CD14-positive monocyte (primary cell): ENCODE measurements around the gene ITPKB. TPM values are rescaled to one million over a fixed set of nuclear protein-coding genes. Genes with fewer than 3 reads are reported as not detected.
A peak's percentile ranks its signal among the peaks of the same experiment; 100 is the strongest.

Experiments used
- DNase-seq, 3 donors: peaks; one replicate each; pipeline ENCODE4 v3.0.0-alpha.2; 2011 to 2022
- H2AFZ ChIP-seq: 2 replicates; pipeline ENCODE4 v1.6.0; 2012; ENCODE audit warnings: mild to moderate bottlenecking, low read depth, low read length, inconsistent platforms; ENCODE audit not compliant: insufficient read depth, poor library complexity, severe bottlenecking
- H3K27ac ChIP-seq, 2 donors: 1 replicate in 1 of 2; 2 replicates in 1 of 2; pipeline ENCODE4 v1.5.1; 2012 to 2013; ENCODE audit warnings: low read length in 2 of 2, control low read depth in 1 of 2, inconsistent platforms in 1 of 2, low read depth in 1 of 2, mild to moderate bottlenecking in 1 of 2
- H3K27me3 ChIP-seq, 2 donors: one replicate each; pipeline versions ENCODE4 v1.6.0 to v1.6.1; 2011 to 2013; ENCODE audit warnings: low read length in 2 of 2; ENCODE audit not compliant: control insufficient read depth in 2 of 2, insufficient read depth in 2 of 2
- H3K36me3 ChIP-seq, 2 donors: replicated peaks in 1 of 2; 1 replicate in 1 of 2; 2 replicates in 1 of 2; pipeline versions ENCODE4 v1.5.1 to v1.6.1; 2012 to 2013; ENCODE audit warnings: low read length in 2 of 2, control low read depth in 1 of 2, inconsistent platforms in 1 of 2, mild to moderate bottlenecking in 1 of 2; ENCODE audit not compliant: insufficient read depth in 2 of 2, control insufficient read depth in 1 of 2
- H3K4me1 ChIP-seq, 2 donors: 1 replicate in 1 of 2; 2 replicates in 1 of 2; pipeline versions ENCODE4 v1.5.1 to v1.6.1; 2012 to 2013; ENCODE audit warnings: low read length in 2 of 2, control low read depth in 1 of 2, inconsistent platforms in 1 of 2, mild to moderate bottlenecking in 1 of 2, moderate library complexity in 1 of 2; ENCODE audit not compliant: insufficient read depth in 2 of 2, control insufficient read depth in 1 of 2
- H3K4me2 ChIP-seq: replicated peaks from 2 replicates; pipeline ENCODE3; 2012; ENCODE audit warnings: low read length, moderate library complexity, mild to moderate bottlenecking; ENCODE audit not compliant: poor library complexity, severe bottlenecking; ENCODE audit errors: extremely low read depth
- H3K4me3 ChIP-seq, 3 experiments: fragments of 200-600 bp in 1 of 3; sonication (generic) in 1 of 3; replicated peaks in 1 of 3; 1 replicate in 2 of 3; 2 replicates in 1 of 3; pipeline ENCODE4 v1.5.1; 2011 to 2013; ENCODE audit warnings: low read length in 3 of 3, mild to moderate bottlenecking in 3 of 3, control low read depth in 2 of 3, low read depth in 2 of 3, inconsistent platforms in 1 of 3, moderate library complexity in 1 of 3
- H3K79me2 ChIP-seq: 2 replicates; pipeline ENCODE4 v1.6.0; 2012; ENCODE audit warnings: mild to moderate bottlenecking, control low read depth, inconsistent platforms, low read length, moderate library complexity; ENCODE audit not compliant: insufficient read depth
- H3K9ac ChIP-seq: 2 replicates; pipeline ENCODE4 v1.6.0; 2017; ENCODE audit warnings: low read length, mild to moderate bottlenecking; ENCODE audit not compliant: insufficient read depth, poor library complexity, severe bottlenecking
- H3K9me3 ChIP-seq, 2 donors: replicated peaks in 1 of 2; 1 replicate in 1 of 2; 2 replicates in 1 of 2; pipeline versions ENCODE4 v1.5.1 to v1.6.1; 2012 to 2013; ENCODE audit warnings: low read length in 2 of 2, control low read depth in 1 of 2; ENCODE audit not compliant: control insufficient read depth in 1 of 2, insufficient read depth in 1 of 2
- H4K20me1 ChIP-seq: 2 replicates; pipeline ENCODE4 v1.6.0; 2012; ENCODE audit warnings: mild to moderate bottlenecking, low read length, control low read depth, moderate library complexity; ENCODE audit not compliant: insufficient read depth
- H3K27ac Mint-ChIP-seq, 7 donors: one replicate each; pipeline ENCODE4 v1.8.0; 2020; ENCODE audit warnings: mild to moderate bottlenecking in 7 of 7, mixed read lengths in 7 of 7, moderate library complexity in 6 of 7, inconsistent platforms in 2 of 7
- H3K27me3 Mint-ChIP-seq, 3 donors: one replicate each; pipeline ENCODE4 v1.8.0; 2021 to 2022; ENCODE audit warnings: low read depth in 3 of 3, mild to moderate bottlenecking in 3 of 3, mixed read lengths in 3 of 3, moderate library complexity in 3 of 3, inconsistent platforms in 1 of 3
- H3K36me3 Mint-ChIP-seq, 2 donors: one replicate each; pipeline ENCODE4 v1.8.0; 2020; ENCODE audit warnings: mixed read lengths in 2 of 2, inconsistent platforms in 1 of 2, mild to moderate bottlenecking in 1 of 2
- H3K4me1 Mint-ChIP-seq: one replicate; pipeline ENCODE4 v1.8.0; 2020; ENCODE audit warnings: mild to moderate bottlenecking, mixed read lengths
- H3K4me3 Mint-ChIP-seq, 2 donors: one replicate each; pipeline ENCODE4 v1.8.0; 2020; ENCODE audit warnings: mild to moderate bottlenecking in 2 of 2, mixed read lengths in 2 of 2, moderate library complexity in 1 of 2
- H3K9me3 Mint-ChIP-seq, 7 donors: one replicate each; pipeline ENCODE4 v1.8.0; 2020 to 2022; ENCODE audit warnings: mixed read lengths in 7 of 7, mild to moderate bottlenecking in 6 of 7, moderate library complexity in 6 of 7, inconsistent platforms in 2 of 7
- WGBS: methylation state at CpG from one replicate; pipeline ENCODE4 v1.1.5; 2013; ENCODE audit warnings: missing lambda C conversion rate; ENCODE audit not compliant: insufficient coverage; 5-methylcytosine and 5-hydroxymethylcytosine counted together
- intact Hi-C, 2 donors: fragments of 100-400 bp; cut with micrococcal nuclease; formaldehyde crosslinking; loops; one replicate each; pipeline versions ENCODE4 v1.15.0 to v1.15.1; 2023
- polyA plus RNA-seq, 3 donors: library from polyadenylated mRNA; depleted of rRNA in 1 of 3; unstranded in 2 of 3; stranded (reverse) in 1 of 3; fragments of 300-500 nt in 2 of 3; fragments of >200 nt in 1 of 3; fragmentation: Illumina TruSeq in 2 of 3; gene quantifications; 1 replicate in 2 of 3; 2 replicates in 1 of 3; pipeline ENCODE4 v1.2.3, GENCODE V29; 2012 to 2021
- TF ChIP-seq, protein P1 (sequence below): fragments of 200-600 bp; IDR thresholded peaks from one replicate; pipeline ENCODE4 v1.8.0; 2022; ENCODE audit warnings: antibody characterized with exemption, mild to moderate bottlenecking

ITPKB gene
- polyA plus RNA-seq, 3 donors: 7.3 to 14.4 (median 10.2) TPM

GRCh38 chr1:226607821-226608220 lies 131.3 kb downstream of the ITPKB start:
- Histone ChIP-seq H3K4me1 (no peaks in the 10 kb centered on the region), H3K9me3 (no peaks in the 10 kb centered on the region)
- intact Hi-C loops: no loop called here

DNA sequence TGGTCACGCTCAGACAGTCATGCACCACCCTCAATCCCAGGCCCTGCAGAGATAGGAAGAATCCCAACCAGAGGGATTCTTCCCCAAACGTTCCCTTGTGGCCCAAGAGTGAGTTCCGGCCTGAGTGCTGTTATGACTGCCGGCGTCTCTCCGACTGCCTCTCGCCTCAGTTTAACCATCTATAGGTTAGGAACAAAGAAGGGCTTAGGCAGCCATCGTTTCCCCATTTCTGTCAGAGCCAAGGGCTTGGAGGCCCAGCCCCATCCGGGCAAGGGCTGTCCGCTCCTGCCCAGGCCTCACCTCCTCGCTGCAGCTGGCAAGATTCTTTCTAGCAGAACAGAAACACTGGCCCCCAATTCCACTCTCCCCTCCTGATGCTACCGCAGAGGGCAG lies 131.8 kb downstream of the ITPKB start:
- Histone ChIP-seq H4K20me1 (no peaks in the 10 kb centered on the region), H3K4me2 (no peak overlapping the region), H3K79me2 (no peaks in the 10 kb centered on the region), H3K9ac (no peak overlapping the region), H2AFZ (no peak overlapping the region), H3K27me3 (peaks cover 0 to 2% of the 10 kb centered on the region in 2 donors), H3K4me3 (no peak overlapping the region), H3K36me3 (no peaks in the 10 kb centered on the region), H3K4me1 (no peaks in the 10 kb centered on the region), H3K9me3 (no peaks in the 10 kb centered on the region), H3K27ac (no peak overlapping the region)
- no peak overlapping the region for H3K4me3 Mint-ChIP-seq
- H3K9me3 Mint-ChIP-seq: no peaks in the 10 kb centered on the region
- intact Hi-C loops: no loop called here
- no peaks in the 10 kb centered on the region for H3K36me3 Mint-ChIP-seq
- TF ChIP-seq, protein P1, sequence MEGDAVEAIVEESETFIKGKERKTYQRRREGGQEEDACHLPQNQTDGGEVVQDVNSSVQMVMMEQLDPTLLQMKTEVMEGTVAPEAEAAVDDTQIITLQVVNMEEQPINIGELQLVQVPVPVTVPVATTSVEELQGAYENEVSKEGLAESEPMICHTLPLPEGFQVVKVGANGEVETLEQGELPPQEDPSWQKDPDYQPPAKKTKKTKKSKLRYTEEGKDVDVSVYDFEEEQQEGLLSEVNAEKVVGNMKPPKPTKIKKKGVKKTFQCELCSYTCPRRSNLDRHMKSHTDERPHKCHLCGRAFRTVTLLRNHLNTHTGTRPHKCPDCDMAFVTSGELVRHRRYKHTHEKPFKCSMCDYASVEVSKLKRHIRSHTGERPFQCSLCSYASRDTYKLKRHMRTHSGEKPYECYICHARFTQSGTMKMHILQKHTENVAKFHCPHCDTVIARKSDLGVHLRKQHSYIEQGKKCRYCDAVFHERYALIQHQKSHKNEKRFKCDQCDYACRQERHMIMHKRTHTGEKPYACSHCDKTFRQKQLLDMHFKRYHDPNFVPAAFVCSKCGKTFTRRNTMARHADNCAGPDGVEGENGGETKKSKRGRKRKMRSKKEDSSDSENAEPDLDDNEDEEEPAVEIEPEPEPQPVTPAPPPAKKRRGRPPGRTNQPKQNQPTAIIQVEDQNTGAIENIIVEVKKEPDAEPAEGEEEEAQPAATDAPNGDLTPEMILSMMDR: no peak
- 100% methylated on average over 11 of the region's 12 CpGs for WGBS
- no peak overlapping the region for H3K27ac Mint-ChIP-seq
- no peaks in the 10 kb centered on the region for H3K4me1 Mint-ChIP-seq
- peaks cover 2 to 15% (median 4%) of the 10 kb centered on the region in 3 donors for H3K27me3 Mint-ChIP-seq
- no peak for DNase-seq

More at GRCh38 chr1:226607821-226608220, 131.3 kb downstream of the ITPKB start:
- Histone ChIP-seq H3K4me3 (no peak overlapping the region), H3K4me2 (no peak overlapping the region), H4K20me1 (no peaks in the 10 kb centered on the region), H3K9ac (no peak overlapping the region), H3K36me3 (no peaks in the 10 kb centered on the region), H3K27ac (no peak overlapping the region), H2AFZ (no peak overlapping the region), H3K27me3 (peaks cover 0 to 2% of the 10 kb centered on the region in 2 donors), H3K79me2 (no peaks in the 10 kb centered on the region)
- TF ChIP-seq, protein P1: no peak
- no peak for DNase-seq
- Mint-ChIP-seq H3K27ac (no peak overlapping the region), H3K4me3 (peak overlapping the region in 1 of 2 donors; percentile 30), H3K36me3 (no peaks in the 10 kb centered on the region), H3K4me1 (no peaks in the 10 kb centered on the region), H3K9me3 (no peaks in the 10 kb centered on the region), H3K27me3 (peaks cover 2 to 15% (median 4%) of the 10 kb centered on the region in 3 donors)
- 92% methylated on average over 1 of the region's 1 CpG for WGBS
